Measurements from ENCODE around the gene ABI2.

Gene ABI2

DNA sequence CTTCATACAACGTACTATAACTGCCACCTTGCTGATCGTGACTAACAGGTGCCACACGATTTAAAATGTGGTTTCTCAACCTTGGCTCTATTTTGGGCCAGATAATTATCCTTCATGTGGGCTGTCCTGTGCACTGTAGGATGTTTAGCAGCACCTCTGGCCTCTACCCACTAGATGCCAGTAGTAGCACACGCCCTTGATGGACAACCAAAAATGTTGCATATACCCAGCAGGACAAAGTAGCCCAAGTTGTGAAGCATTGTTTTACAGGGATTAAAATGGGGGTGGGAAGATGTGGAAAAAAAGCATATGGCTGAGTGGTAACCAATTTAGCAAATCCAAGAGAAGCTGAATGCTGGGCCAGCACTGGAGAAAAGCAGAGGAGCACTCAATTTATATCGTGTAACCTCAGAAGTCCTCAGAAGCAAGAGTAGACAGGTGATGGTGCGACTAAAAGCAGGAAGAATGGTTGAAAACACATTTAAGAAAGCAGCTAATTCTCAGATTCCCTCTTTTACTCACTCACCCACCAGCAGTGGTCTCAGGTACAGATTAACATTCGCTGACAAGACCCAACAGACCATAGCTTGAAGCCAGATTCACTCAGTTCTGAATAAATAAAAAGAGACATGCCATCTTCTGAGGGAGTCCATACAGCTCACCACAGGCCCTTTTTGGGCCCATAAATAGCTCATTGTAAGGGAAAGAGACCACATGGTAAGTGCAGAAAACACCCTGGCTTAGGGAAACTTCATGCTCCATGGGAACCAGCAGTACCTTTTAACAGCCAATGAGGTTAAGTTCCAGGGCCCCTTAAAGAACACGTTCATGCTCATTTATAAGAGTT lies 156.3 kb downstream of the ABI2 start:
- peak; percentile 19 for DNase-seq (ENCODE audit: low spot score)

DNA sequence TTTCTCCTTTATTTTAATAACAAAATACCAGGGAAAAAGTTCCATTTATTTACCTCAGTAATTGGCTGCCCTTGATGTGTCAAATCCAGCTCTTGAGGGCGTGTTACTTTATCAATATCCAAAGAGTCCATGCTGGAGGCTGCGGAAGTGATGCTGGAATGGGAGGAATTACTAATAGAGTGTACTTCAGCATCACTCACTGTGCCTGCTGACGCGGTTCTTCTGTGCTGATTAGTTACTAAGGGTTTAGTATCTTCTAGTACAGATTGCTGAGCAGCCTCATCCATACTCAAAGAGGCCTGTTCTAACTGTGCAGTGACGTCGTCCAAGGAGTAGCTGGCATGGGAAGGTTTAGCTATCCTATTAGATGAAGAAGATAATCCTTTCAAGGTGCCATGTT lies 161.3 kb downstream of the ABI2 start:
- DNase-seq (ENCODE audit: low spot score), result no peak

DNA sequence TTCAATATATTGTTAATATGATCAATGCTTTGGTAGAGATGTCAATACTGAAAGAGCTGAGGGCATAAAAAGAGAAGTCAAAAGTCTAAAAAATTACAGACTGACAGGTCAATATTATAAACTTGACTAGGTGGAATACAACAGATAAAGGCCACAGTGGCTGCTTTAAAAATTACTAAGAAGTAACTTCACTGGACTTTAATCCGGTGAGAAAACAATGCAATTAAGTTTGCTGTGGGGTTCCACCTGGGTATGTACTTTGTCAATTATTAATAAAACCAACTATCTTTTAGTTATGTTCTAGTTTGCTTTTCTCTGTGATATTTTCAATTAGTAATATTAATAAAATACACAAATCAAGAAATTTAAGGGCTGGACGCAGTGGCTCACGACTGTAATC lies 162.2 kb downstream of the ABI2 start:
- no peak for DNase-seq (ENCODE audit: low spot score)

DNA sequence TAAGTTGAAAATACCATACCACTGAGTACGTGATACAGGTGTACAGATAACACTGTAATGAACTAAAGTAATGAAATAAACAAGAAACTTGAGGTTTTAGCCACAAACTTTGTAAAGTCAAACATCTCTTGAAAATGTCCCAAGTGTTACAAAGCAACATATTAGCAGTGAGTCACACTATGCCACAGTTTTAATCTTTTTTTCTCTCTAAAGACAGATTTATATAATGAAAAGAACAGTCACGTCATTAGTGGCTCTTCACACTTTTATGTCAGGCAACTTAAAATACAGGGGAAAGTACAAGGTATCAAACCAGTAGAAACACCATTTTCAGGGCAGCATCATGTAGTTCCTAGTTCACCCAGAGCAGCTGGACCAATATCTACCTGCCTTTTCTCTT lies 164.8 kb downstream of the ABI2 start:
- no peak for DNase-seq (ENCODE audit: low spot score)
